Measurements from ENCODE around the gene MGRN1. TPM values are rescaled to one million over a fixed set of nuclear protein-coding genes. Genes with fewer than 3 reads are reported as not detected.

The MGRN1 gene
- total RNA-seq, 4 donors from 2014 or later: 26.4 to 51.8 (median 31.4) TPM

DNA sequence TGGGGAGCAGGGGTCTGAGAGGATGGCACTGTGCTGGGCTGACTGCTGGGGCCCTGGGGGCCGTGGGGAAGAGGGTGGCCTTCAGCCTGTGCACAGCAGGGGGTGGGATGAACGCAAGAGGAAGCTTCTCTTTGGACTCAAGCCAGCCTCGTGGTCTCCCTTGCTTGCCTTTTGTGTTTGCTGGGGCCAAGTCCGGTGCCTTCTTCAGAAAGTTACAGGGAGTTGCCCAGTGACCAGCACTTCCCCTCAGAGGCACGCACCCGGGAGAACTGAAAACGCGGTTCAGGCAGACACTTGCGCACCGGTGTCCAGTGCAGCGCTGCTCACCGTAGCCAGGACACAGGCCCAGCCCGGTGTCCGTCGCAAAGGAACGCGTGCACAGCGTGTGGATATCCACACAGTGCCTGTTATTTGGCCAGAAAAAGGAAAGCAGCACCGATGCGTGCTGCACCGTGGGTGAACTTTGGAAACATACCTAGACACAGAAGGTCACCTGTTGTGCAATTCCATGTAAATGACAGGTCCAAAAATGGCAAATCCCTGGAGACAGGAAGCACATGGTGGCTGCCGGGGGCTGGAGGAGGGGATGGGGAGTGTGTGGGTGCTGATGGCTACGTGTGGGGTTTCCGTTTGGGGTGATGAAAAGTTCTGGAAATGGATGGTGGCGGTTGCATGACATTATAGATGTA lies 39.3 kb downstream of the MGRN1 start:
- no peak for DNase-seq (ENCODE audit: low spot score)
- TF ChIP-seq, protein P1, sequence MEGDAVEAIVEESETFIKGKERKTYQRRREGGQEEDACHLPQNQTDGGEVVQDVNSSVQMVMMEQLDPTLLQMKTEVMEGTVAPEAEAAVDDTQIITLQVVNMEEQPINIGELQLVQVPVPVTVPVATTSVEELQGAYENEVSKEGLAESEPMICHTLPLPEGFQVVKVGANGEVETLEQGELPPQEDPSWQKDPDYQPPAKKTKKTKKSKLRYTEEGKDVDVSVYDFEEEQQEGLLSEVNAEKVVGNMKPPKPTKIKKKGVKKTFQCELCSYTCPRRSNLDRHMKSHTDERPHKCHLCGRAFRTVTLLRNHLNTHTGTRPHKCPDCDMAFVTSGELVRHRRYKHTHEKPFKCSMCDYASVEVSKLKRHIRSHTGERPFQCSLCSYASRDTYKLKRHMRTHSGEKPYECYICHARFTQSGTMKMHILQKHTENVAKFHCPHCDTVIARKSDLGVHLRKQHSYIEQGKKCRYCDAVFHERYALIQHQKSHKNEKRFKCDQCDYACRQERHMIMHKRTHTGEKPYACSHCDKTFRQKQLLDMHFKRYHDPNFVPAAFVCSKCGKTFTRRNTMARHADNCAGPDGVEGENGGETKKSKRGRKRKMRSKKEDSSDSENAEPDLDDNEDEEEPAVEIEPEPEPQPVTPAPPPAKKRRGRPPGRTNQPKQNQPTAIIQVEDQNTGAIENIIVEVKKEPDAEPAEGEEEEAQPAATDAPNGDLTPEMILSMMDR (IDR thresholded peaks at IDR 0.05): no peak
- ATAC-seq (ENCODE audit: low FRiP score): no peak

GRCh38 chr16:4664538-4665418 lies 40.2 kb downstream of the MGRN1 start:
- ATAC-seq (ENCODE audit: low FRiP score) (no peak), DNase-seq (ENCODE audit: low spot score) (no peak)
- TF ChIP-seq, protein P1 (IDR thresholded peaks at IDR 0.05): no peak

GRCh38 chr16:4666537-4667202 lies 42.0 kb downstream of the MGRN1 start:
- TF ChIP-seq, protein P1 (IDR thresholded peaks at IDR 0.05): no peak
- no peak for DNase-seq (ENCODE audit: low spot score)
- no peak for ATAC-seq (ENCODE audit: low FRiP score)

DNA sequence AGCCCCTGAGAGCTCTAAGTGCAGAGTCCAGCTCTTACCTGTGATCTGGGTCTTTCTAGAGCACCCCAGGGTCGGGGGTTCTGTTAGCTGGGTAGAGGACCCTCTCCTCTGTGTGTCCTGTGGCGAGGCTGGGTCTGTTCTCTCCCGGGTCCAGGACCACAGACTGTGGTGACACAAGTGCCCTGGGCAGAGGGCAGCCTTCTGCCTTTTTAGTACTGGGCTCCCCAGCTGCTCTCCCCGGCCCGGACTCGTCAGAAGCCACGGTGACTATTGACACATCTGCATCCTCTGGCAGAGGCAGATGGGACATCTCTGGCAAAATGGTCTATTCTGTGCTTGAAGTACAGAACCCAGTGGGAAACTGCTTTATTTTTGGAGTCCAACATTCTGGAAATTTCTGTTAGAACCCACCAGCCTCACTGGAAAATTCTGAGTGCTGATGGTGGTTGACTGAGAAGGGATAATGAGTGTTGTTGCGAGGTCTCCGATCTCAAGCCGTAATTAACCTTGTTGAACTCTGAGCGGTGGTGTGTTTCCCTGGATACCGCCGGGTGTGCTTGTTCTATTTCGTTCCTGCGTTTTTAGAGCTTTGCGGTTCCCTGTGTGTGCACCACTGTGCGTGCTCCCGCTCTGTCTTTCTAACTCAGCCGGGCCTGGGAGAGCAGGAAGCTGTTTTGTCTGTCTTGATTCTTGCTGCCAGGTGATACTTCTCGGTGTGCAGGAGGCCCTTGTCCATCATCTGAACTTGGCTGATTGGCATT lies 42.8 kb downstream of the MGRN1 start:
- no peak for ATAC-seq (ENCODE audit: low FRiP score)
- DNase-seq (ENCODE audit: low spot score): no peak
- TF ChIP-seq, protein P1 (IDR thresholded peaks at IDR 0.05): no peak

DNA sequence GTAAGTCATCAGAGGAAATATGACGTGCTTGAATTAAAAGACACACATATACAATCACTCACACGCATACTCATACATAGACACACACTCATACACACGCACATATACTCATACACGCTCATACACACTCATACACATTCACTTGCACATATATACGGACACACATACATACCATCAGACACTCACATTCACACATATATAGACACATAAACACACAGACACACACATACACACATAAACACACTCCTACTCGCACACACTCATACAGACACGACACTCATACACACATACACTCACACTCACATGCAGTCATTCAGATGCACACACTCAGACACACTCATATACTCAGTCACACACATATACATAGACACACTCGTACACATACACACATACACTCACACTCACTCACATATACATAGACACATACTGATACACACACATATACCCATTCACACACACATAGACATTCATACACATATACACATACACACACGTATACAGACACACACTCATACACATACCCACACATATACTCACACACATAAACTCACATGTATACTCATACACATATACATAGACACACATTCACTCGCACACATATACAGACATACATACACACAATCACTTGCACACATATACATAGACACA lies 43.8 kb downstream of the MGRN1 start:
- DNase-seq (ENCODE audit: low spot score) (no peak), ATAC-seq (ENCODE audit: low FRiP score) (no peak)
- TF ChIP-seq, protein P1 (IDR thresholded peaks at IDR 0.05): no peak

GRCh38 chr16:4673387-4674046 lies 48.9 kb downstream of the MGRN1 start:
- ATAC-seq (ENCODE audit: low FRiP score) (no peak), DNase-seq (ENCODE audit: low spot score) (no peak)
- TF ChIP-seq, protein P1 (IDR thresholded peaks at IDR 0.05): no peak
